ENCODE measurements around the gene SVBP.

Gene SVBP

GRCh38 chr1:42797979-42798378 lies 19.2 kb downstream of the SVBP start:
- DNase-seq = no peak

GRCh38 chr1:42797414-42797813 lies 19.8 kb downstream of the SVBP start:
- no peak for DNase-seq

DNA sequence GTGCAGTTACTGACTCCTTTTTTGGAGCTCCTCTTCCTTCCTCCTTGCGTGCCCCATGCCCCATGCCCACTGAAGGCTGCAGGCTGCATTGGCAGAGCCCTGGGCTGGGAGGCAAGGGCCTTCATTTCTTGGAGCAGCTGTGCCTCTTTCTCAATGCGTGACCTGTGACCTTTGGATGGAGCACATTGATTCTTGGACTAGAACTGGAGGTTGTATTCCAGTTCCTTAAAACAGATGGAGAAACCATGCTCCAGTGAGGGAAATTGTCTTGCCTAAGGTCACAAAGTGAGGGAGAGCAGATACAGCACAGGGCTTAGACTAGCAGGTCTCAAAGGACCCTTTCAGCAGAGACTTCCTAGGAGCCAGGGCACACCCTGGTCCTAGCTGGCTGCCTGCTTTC lies 23.4 kb downstream of the SVBP start:
- DNase-seq = no peak

DNA sequence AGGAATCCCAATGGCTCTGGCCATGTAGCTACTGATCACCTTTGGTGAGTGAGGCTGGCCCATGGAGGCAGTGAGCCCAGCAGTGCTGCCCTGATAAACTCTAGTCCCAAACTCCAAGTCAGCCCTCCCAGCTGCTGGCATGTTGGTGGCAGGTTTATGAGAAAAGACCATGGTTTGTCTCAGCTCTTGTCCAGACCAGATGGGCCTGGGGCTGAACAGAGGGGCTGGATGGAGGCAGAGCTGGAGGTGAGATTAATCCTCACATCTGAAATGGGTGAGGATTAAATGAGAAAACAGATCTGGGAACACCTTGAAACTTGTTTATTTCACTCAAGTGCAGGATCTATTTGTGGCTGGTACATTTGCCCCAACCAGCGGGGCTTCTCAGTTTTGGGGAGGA lies 29.2 kb downstream of the SVBP start:
- DNase-seq = no peak

- no peak for DNase-seq
These were observed 31.1 kb downstream of the SVBP start for GRCh38 chr1:42786097-42786496.

DNA sequence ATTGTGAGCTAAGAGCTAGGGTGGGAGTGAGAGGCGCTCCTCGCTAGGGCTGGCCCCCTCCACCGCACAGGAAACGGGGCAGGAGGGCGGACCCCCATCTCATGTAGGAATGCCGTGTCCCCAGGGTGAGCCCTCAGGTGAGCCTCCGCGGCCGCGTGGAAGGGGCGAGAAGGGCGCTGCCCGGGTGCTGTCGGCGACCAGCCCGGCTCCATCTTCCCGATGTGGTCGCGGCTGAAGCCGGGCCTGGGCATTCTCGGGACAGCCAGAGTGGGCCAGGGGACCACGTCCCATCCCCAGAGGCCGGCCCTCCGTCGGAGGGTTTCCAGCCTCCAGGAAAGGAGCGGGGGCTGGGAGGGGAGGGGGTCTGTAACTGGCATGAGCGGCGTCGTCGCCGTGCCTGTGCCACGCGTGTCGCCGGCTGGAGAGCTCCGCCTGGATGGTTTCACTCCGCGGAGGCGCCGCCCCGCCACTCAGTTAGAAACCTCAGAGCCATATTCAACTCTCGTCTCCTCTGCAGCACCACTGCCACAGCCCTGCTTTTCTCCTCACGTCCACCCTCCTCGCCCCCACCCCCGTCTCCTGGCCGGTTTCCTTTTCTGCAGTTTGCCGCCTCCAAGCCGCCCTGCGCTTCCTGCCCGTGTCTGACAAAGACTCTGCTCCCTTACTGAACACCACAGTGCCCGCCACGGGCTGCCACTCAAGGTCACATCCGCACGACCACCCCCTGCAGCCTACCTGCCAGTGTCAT lies 32.1 kb downstream of the SVBP start, which contains the start of gene TMEM269:
Gene TMEM269, plus strand, starts transcription at position 46 of the 748 bp plus-strand sequence. CDS start 4,903 bp downstream, outside the sequence.
- no peak for DNase-seq

DNA sequence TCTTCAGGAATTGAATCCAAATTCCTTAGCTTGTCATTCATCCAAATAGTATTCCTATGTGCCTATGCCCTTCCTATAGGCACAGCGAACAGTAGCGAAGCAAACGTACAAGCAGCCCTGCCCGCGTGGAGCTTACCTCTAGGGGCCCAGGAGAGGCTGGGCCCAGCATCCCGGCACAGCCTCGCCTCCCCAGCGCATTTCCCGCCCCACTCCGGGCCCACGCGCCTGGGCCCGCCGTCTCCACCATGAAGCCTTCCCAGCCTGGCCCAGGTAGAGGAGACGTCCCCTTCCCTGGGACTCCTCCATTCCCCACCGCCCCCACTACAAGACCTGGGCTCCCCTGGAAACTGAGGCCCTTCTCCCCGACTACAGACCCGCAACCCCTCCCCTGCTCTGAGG lies 32.7 kb downstream of the SVBP start:
- no peak for DNase-seq

DNA sequence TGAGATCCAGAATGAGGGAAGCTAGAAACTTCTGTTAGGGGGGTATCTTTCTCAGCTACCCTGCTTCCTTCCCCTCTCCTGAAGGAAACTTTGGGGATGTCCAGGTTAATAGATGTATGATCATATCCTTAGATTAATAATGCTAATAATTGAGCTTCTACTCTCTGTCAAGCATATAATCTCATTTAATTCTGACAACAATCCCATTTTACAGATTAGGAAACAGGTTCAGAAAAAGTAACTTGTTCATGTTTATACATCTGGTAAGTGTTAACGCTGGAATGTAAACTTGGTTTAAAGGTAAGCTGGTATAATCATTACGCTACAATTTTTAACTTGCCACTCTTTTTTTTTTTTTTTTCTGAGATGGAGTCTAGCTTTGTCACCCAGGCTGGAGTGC lies 34.1 kb downstream of the SVBP start:
- DNase-seq = no peak

DNA sequence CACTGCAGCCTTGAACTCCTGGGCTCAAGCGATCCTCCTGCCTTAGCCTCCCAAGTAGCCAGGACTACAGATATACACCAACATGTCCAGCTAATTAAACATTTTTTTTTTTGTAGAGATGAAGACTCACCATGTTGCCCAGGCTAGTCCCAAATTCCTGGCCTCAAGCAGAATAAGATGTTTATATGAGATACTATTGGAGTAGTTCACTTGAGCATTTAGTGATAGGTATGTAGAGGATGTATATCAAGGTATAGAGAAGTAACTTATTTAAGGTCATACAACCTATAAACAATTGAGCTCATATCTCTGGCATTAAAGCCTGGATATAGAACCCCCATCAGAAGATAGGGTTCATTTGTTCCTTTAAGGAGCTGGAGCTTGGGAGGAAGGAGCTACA lies 37.0 kb downstream of the SVBP start:
- no peak for DNase-seq

- no peak for DNase-seq
These were observed 37.5 kb downstream of the SVBP start for GRCh38 chr1:42779725-42780124.

GRCh38 chr1:42777852-42778251 lies 39.3 kb downstream of the SVBP start:
- peak; percentile 9 for DNase-seq

GRCh38 chr1:42776502-42776901 lies 40.7 kb downstream of the SVBP start:
- no peak for DNase-seq

- no peak for DNase-seq
These were observed 42.2 kb downstream of the SVBP start for GRCh38 chr1:42774928-42775526.

DNA sequence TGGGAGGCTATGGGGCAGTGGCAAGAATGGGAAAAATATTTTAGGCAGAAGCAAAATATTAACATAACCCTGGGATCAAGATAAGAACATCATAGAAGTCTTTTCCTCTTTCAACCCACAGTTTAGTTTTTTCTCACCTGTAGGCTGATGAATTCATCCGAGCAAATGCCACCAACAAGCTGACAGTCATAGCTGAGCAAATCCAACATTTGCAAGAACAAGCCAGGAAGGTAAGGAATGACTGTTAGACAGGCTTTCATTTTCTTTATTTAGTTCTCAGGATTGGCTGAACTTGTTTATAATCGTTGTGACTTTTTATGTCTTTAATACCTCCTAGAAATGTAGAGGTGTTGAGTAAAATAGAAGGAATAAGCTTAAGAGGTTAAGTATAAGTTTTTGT lies 43.8 kb downstream of the SVBP start:
- no peak for DNase-seq

- DNase-seq = no peak
These were observed 47.4 kb downstream of the SVBP start for GRCh38 chr1:42769811-42770210.

- DNase-seq = no peak
These were observed 49.0 kb downstream of the SVBP start for GRCh38 chr1:42768172-42768571.

DNA sequence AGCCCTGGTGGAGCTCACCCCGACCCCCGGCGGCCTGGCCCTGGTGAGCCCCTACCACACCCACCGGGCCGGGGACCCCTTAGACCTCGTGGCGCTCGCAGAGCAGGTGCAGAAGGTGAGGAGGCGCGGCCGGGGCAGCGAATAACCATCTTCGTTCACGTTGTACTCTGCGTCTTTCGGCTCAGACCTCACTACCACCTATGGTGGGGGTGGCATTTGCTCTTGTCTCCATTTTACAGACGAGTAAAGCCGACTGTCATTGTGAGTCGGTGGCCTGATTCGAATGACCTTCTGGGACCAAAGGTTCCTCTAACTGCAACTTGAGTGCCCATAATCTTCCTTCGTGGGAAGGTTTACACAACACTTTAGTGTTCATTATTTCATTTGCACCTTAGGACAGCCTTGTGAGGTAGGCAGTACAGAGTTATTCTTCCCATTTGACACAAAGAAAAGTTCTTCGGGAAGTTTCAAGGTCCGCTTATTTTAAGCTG lies 49.6 kb downstream of the SVBP start:
- no peak for DNase-seq

DNA sequence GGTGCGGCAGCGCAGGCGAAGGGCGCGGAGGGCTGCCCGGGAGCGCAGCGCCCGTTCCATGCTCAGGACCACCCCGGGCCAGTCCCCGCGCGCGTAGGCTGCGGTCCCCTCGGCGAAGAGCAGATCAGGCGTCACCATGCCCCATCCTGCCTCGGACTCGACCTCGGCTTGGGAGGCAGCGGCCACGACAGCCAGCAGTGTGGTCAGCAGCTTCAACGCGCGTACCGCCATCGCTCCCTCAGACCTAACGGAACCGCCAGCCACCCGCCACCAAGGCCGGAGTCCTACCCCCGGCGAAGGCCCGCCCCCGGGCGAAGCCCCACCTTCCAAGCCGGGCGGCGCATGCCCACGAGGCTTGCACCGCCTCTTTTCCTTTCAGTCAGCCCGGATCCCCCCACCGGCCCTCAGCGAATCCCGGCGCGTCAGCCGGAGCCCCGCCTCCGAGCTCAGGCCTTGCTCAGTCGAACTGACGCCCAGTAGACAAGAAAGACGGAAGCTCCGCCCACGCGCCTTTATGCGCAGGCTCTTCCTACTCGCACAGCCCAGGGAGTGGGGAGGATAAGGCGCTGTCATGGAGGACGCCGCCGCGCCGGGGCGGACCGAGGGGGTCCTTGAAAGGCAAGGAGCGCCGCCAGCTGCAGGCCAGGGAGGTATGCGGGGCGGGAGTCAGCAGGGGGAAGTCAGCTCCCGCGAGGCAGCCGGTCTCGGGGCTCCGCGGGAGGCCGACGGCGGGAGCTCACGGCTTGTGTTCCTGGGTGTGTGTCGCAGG lies 50.3 kb downstream of the SVBP start, which contains the start of the genes C1orf50 and P3H1:
Gene C1orf50, plus strand, starts transcription at position 509 of the 769 bp plus-strand sequence. Its CDS starts 63 bp downstream, at position 572.
Gene P3H1, minus strand, starts transcription at position 288 of the 769 bp plus-strand sequence. Its CDS starts 57 bp downstream, at position 231.
- DNase-seq = peak; percentile 100

DNA sequence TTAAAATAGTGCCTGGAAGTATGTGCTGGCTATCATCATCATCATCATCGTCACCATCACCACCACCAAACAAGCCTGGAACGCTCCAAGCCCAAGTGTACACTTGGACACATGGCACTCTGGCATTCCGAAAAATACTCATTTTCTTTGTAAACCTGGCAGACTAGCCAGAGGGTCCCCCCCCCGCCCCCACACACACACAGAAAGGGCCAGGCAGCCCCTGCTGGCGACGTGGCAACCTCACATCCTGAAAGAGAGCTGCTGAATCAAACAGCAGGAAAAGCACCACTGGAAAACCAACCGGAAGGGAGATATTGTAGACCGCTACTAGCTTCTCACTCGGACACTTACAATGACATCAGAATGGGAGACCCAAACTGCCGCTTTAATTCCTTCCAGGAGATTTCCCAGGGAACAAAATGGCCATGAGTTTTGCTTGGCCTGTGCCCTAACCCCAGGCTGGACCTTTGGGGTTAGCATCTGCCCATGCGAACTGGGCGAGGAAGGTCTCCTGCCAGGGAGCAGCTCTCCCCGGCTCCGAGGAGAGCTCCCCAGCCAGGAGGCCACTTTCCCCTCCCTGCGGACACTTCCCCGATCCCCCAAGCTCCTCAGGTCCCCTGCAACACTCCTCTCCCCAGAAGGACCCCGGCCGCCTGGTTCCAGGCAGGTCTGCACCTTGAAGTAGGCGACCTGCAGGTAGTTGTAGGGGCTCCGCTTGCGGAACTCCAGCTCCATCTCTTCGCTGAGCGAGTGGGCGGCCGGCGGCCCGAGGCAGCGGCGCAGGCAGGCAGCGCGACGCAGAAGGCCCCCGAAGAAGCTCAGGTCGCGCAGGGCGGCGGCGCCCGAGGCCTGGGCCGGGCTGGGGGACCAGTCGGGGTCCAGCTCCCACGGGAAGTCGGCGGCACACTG lies 51.1 kb downstream of the SVBP start:
- peak; percentile 67 for DNase-seq

GRCh38 chr1:42765269-42765668 lies 51.9 kb downstream of the SVBP start:
- no peak for DNase-seq

GRCh38 chr1:42762269-42762668 lies 54.9 kb downstream of the SVBP start:
- DNase-seq = no peak

- no peak for DNase-seq
These were observed 55.6 kb downstream of the SVBP start for GRCh38 chr1:42761567-42761966.

All from COR-L47 (cell line).